Measurements from ENCODE around the gene TMEM134. TPM values are rescaled to one million over a fixed set of nuclear protein-coding genes. Genes with fewer than 3 reads are reported as not detected.
"Not testable (repeated sequence)": the region's sequence is repeated elsewhere in the genome, so short reads cannot be mapped to it uniquely, and the experiment has no call there.

TMEM134 gene
- total and polyA plus RNA-seq, 5 experiments from 2014 or later: 105 to 148 (median 128) TPM

GRCh38 chr11:67490727-67491065, 21.6 kb upstream of the TMEM134 start:
- POLR2A ChIA-PET: interaction anchor here (0.7 to 2.1 kb wide), 10 partner anchors 8 to 220 kb away, joined by 3 to 8 read pairs (median 4); partner anchors contain the start of gene PITPNM1
- peaks cover 18 to 44% (median 33%) of the 10 kb centered on the region in 4 donors for H3K4me1 Mint-ChIP-seq
- H3K27me3 Mint-ChIP-seq: no peaks in the 10 kb centered on the region
- peak overlapping the region in 3 of 10 donors; percentile 4 to 55 (median 43) for H3K27ac Mint-ChIP-seq
- ATAC-seq (no peak), DNase-seq (no peak)
- peaks cover 0 to 58% (median 12%) of the 10 kb centered on the region in 3 donors for H3K36me3 Mint-ChIP-seq
- no peak overlapping the region for H3K4me3 Mint-ChIP-seq
- H3K9me3 Mint-ChIP-seq: no peaks in the 10 kb centered on the region

GRCh38 chr11:67489885-67490726, 21.1 kb upstream of the TMEM134 start:
- H3K4me1 Mint-ChIP-seq: peaks cover 20 to 47% (median 37%) of the 10 kb centered on the region in 4 donors
- peak overlapping the region in 8 of 10 donors; percentile 35 to 81 (median 68) for H3K27ac Mint-ChIP-seq
- no peak overlapping the region for H3K4me3 Mint-ChIP-seq
- no peaks in the 10 kb centered on the region for H3K27me3 Mint-ChIP-seq
- DNase-seq (no peak), ATAC-seq (no peak)
- POLR2A ChIA-PET: interaction anchor here (0.7 to 9.3 kb wide), 10 partner anchors 9 to 219 kb away, joined by 3 to 176 read pairs (median 5); partner anchors contain the start of genes PITPNM1 and TMEM134
- peaks cover 0 to 58% (median 12%) of the 10 kb centered on the region in 3 donors for H3K36me3 Mint-ChIP-seq
- no peaks in the 10 kb centered on the region for H3K9me3 Mint-ChIP-seq

- DNase-seq: no peak
- Mint-ChIP-seq H3K4me3 (peak overlapping the region in 1 of 10 donors; percentile 3), H3K36me3 (peaks cover 0 to 56% (median 12%) of the 10 kb centered on the region in 3 donors), H3K27ac (peak overlapping the region in 8 of 10 donors; percentile 35 to 81 (median 65)), H3K27me3 (no peaks in the 10 kb centered on the region), H3K9me3 (no peaks in the 10 kb centered on the region), H3K4me1 (peaks cover 27 to 53% (median 45%) of the 10 kb centered on the region in 4 donors)
- POLR2A ChIA-PET: interaction anchor here (0.7 to 9.3 kb wide), 10 partner anchors 10 to 98 kb away, joined by 3 to 176 read pairs (median 8); partner anchors contain the start of genes PITPNM1, PPP1CA, RAD9A and TBC1D10C
- ATAC-seq: no peak
Measured at GRCh38 chr11:67489203-67489884, 20.3 kb upstream of the TMEM134 start.

- ATAC-seq: no peak
- Mint-ChIP-seq H3K27me3 (no peaks in the 10 kb centered on the region), H3K36me3 (peaks cover 0 to 48% (median 12%) of the 10 kb centered on the region in 3 donors), H3K27ac (peak overlapping the region; percentile 94 to 100 (median 96)), H3K4me3 (peak overlapping the region; percentile 77 to 100 (median 89)), H3K9me3 (no peaks in the 10 kb centered on the region), H3K4me1 (peaks cover 37 to 69% (median 67%) of the 10 kb centered on the region in 4 donors)
- POLR2A ChIA-PET: interaction anchor here (0.7 to 9.3 kb wide), 12 partner anchors 9 to 96 kb away, joined by 3 to 176 read pairs (median 32); partner anchors contain the start of genes CARNS1, CDK2AP2, PITPNM1 and PPP1CA
- peak in 1 of 10 donors; percentile 48 for DNase-seq
Measured at GRCh38 chr11:67486481-67487195, 17.6 kb upstream of the TMEM134 start.

- DNase-seq: peak in 7 of 10 donors; percentile 33 to 73 (median 46)
- peaks cover 0 to 41% (median 12%) of the 10 kb centered on the region in 3 donors for H3K36me3 Mint-ChIP-seq
- ATAC-seq, H3K27me3 Mint-ChIP-seq, H3K9me3 Mint-ChIP-seq: not testable (repeated sequence)
- POLR2A ChIA-PET: interaction anchor here (0.7 to 9.3 kb wide), 15 partner anchors 9 to 96 kb away, joined by 3 to 176 read pairs (median 22); partner anchors contain the start of genes CARNS1, CDK2AP2, PITPNM1 and PPP1CA
- H3K27ac Mint-ChIP-seq: peak overlapping the region; percentile 94 to 100 (median 96)
- H3K4me3 Mint-ChIP-seq: peak overlapping the region; percentile 77 to 100 (median 89)
- peaks cover 36 to 69% (median 67%) of the 10 kb centered on the region in 4 donors for H3K4me1 Mint-ChIP-seq
Measured at GRCh38 chr11:67485873-67486361, 16.9 kb upstream of the TMEM134 start.

GRCh38 chr11:67484847-67485311, 15.8 kb upstream of the TMEM134 start:
- Mint-ChIP-seq H3K4me1 (peaks cover 36 to 68% (median 64%) of the 10 kb centered on the region in 4 donors), H3K27me3 (no peaks in the 10 kb centered on the region), H3K4me3 (peak overlapping the region; percentile 86 to 100 (median 98)), H3K9me3 (no peaks in the 10 kb centered on the region), H3K36me3 (peaks cover 0 to 31% (median 12%) of the 10 kb centered on the region in 3 donors), H3K27ac (peak overlapping the region; percentile 96 to 100 (median 99))
- POLR2A ChIA-PET: interaction anchor here (0.6 to 9.3 kb wide), 25 partner anchors 11 to 873 kb away, joined by 3 to 176 read pairs (median 10); partner anchors contain the start of genes CARNS1, CDK2AP2, PITPNM1 and POLD4
- DNase-seq (peak; percentile 34 to 71 (median 52)), ATAC-seq (peak; percentile 3 to 7)

GRCh38 chr11:67483831-67484665, 15.0 kb upstream of the TMEM134 start:
- H3K9me3 Mint-ChIP-seq: no peaks in the 10 kb centered on the region
- peaks cover 0 to 26% (median 7%) of the 10 kb centered on the region in 3 donors for H3K36me3 Mint-ChIP-seq
- peak overlapping the region; percentile 86 to 100 (median 98) for H3K4me3 Mint-ChIP-seq
- ATAC-seq (peak; percentile 56 to 68), DNase-seq (peak in 8 of 10 donors; percentile 46 to 89 (median 74))
- POLR2A ChIA-PET: interaction anchor here (0.8 to 9.3 kb wide), 30 partner anchors 11 to 244 kb away, joined by 3 to 176 read pairs (median 10); partner anchors contain the start of genes ANKRD13D, CARNS1, CDK2AP2 and PITPNM1
- H3K27ac Mint-ChIP-seq: peak overlapping the region; percentile 96 to 100 (median 99)
- peaks cover 34 to 62% (median 59%) of the 10 kb centered on the region in 4 donors for H3K4me1 Mint-ChIP-seq
- no peaks in the 10 kb centered on the region for H3K27me3 Mint-ChIP-seq

- Mint-ChIP-seq H3K4me3 (peak within 1 kb of the TSS; percentile 86 to 100 (median 98)), H3K27me3 (no peaks in the 10 kb centered on the region), H3K9me3 (no peaks in the 10 kb centered on the region), H3K4me1 (peaks cover 29 to 56% (median 53%) of the 10 kb centered on the region in 4 donors), H3K36me3 (peaks cover 0 to 18% (median 6%) of the 10 kb centered on the region in 3 donors), H3K27ac (peak within 1 kb of the TSS; percentile 96 to 100 (median 99))
- POLR2A ChIA-PET: interaction anchor here (0.7 to 9.3 kb wide), 30 partner anchors 9 to 242 kb away, joined by 3 to 176 read pairs (median 10); partner anchors contain the start of genes ANKRD13D, CARNS1, CDK2AP2 and PITPNM1
- DNase-seq (peak; percentile 90 to 99 (median 97)), ATAC-seq (peak; percentile 75 to 78)
Measured at GRCh38 chr11:67482827-67483798, 14.1 kb upstream of the TMEM134 start, which contains the start of gene AIP. AIP (plus strand) TSS chr11:67483026; CDS start chr11:67483159, 133 bp downstream.

GRCh38 chr11:67482275-67482826, 13.3 kb upstream of the TMEM134 start:
- Mint-ChIP-seq H3K27ac (peak overlapping the region; percentile 96 to 100 (median 99)), H3K36me3 (peaks cover 0 to 10% (median 3%) of the 10 kb centered on the region in 3 donors), H3K4me1 (peaks cover 26 to 48% (median 45%) of the 10 kb centered on the region in 4 donors), H3K9me3 (no peaks in the 10 kb centered on the region), H3K27me3 (no peaks in the 10 kb centered on the region), H3K4me3 (peak overlapping the region; percentile 86 to 100 (median 98))
- POLR2A ChIA-PET: interaction anchor here (0.7 to 9.3 kb wide), 31 partner anchors 9 to 210 kb away, joined by 3 to 176 read pairs (median 7); partner anchors contain the start of genes ANKRD13D, CARNS1, CDK2AP2 and PITPNM1
- DNase-seq (peak in 1 of 10 donors; percentile 54), ATAC-seq (peak; percentile 4 to 12)
